Muscle of leg (tissue), 11 donors: ENCODE data around the gene TLE4. TPM values are rescaled to one million over a fixed set of nuclear protein-coding genes. Genes with fewer than 3 reads are reported as not detected.

Experiments used
- DNase-seq: peaks from one replicate; pipeline ENCODE4 v3.0.0; 2013
- H3K27ac ChIP-seq: one replicate; pipeline ENCODE4 v1.5.1; 2013; ENCODE audit warnings: mild to moderate bottlenecking, low read length, control low read depth
- H3K27me3 ChIP-seq: one replicate; pipeline ENCODE4 v1.6.1; 2013; ENCODE audit warnings: low read length; ENCODE audit not compliant: control insufficient read depth, insufficient read depth
- H3K36me3 ChIP-seq: one replicate; pipeline ENCODE4 v1.6.1; 2013; ENCODE audit warnings: low read length; ENCODE audit not compliant: control insufficient read depth, insufficient read depth
- H3K4me1 ChIP-seq: one replicate; pipeline ENCODE4 v1.6.1; 2013; ENCODE audit warnings: low read length; ENCODE audit not compliant: control insufficient read depth, insufficient read depth
- H3K4me3 ChIP-seq: one replicate; pipeline ENCODE4 v1.5.1; 2013; ENCODE audit warnings: low read length, control low read depth
- H3K9me3 ChIP-seq: replicated peaks from 2 replicates; pipeline ENCODE4 v1.6.1; 2013; ENCODE audit warnings: low read depth, low read length; ENCODE audit not compliant: control insufficient read depth
- WGBS: methylation state at CpG from one replicate; pipeline ENCODE4 v1.1.5; 2013; ENCODE audit warnings: missing lambda C conversion rate; ENCODE audit not compliant: insufficient coverage; 5-methylcytosine and 5-hydroxymethylcytosine counted together
- polyA plus RNA-seq, 8 donors: library from polyadenylated mRNA; unstranded; fragments of 120-200 nt; gene quantifications; one replicate each; pipeline versions ENCODE4 v1.2.1 to v1.2.3, GENCODE V29; 2013; ENCODE audit warnings: inconsistent platforms in 1 of 8, low replicate concordance in 1 of 8; ENCODE audit not compliant: insufficient read length in 8 of 8, insufficient read depth in 1 of 8
- total RNA-seq: library from RNA; stranded (reverse); fragments of 120-200 nt; gene quantifications from one replicate; pipeline ENCODE4 v1.2.4, GENCODE V29; 2013

Gene TLE4
- total and polyA plus RNA-seq, 9 donors, result 16.5 to 22.0 (median 17.7) TPM

DNA sequence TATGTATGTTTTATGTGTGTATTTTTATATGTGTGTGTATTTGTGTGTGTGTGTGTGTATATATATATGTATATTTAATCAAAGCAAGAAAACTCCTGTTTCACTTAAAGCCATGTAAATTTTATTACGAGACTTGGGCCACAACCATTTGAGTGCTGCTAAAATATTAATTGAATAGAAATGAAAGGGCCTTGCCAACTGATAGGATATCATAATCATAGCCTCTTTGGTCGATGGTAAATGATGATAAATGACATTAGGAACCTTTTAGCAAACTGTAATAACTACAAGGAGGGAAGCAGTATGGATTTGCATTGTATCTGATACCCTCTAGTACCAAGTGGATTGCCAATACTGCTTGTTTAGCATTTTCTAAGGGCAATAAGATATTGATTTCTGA, 7.9 kb downstream of the TLE4 start:
- Histone ChIP-seq H3K4me3 (no peak overlapping the region), H3K27ac (no peak overlapping the region), H3K9me3 (no peaks in the 10 kb centered on the region), H3K27me3 (no peaks in the 10 kb centered on the region), H3K36me3 (peaks cover 8% of the 10 kb centered on the region), H3K4me1 (peaks cover 15% of the 10 kb centered on the region)
- no peak for DNase-seq
- WGBS, result no CpG with 5 or more reads among the region's 2 CpGs

DNA sequence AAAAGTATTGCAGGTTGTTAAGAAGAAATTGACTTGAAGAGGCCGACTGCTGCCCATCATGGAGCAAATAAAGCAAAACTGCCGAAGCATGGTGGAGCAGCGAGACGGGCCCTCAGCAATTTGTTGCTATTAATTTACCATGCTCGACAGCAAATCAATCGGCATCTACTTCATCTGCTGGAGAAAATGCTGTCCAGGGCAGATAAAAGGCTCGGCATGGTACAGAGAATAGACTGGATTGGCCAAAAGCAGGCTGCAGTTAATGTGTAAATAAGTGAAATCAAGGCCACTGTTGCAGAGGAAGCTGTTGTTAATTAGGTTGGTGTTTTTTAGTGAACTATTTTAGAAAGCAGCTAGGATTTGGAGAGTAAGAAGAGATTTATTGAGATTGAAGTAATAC, 8.3 kb downstream of the TLE4 start:
- H3K4me3 ChIP-seq, result no peak overlapping the region
- H3K4me1 ChIP-seq, result peaks cover 15% of the 10 kb centered on the region
- no peaks in the 10 kb centered on the region for H3K27me3 ChIP-seq
- no peak for DNase-seq
- H3K36me3 ChIP-seq, result peaks cover 8% of the 10 kb centered on the region
- no peaks in the 10 kb centered on the region for H3K9me3 ChIP-seq
- WGBS, result 92% methylated on average over 6 of the region's 7 CpGs
- H3K27ac ChIP-seq, result no peak overlapping the region

DNA sequence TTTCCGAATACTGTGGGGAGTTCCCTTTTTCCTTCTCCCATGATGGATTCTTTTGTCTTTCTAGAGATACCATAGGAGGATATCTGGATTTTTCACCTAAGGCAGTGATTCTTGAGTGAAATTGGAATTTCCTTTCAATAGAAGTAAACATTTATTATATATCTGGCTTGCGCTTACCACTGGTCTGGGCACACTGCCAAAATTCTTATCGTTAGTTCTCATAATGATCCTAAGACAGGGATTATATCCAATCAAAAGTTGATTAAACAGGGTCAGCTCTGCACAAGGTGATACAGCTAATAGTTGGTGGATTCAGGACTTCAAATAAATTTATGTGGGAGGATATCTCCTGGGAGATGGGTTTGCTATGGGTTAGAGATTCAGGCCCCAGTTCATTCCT, 9.6 kb downstream of the TLE4 start:
- peak; percentile 35 for DNase-seq
- Histone ChIP-seq H3K9me3 (no peaks in the 10 kb centered on the region), H3K27me3 (no peaks in the 10 kb centered on the region), H3K36me3 (peaks cover 8% of the 10 kb centered on the region), H3K27ac (no peak overlapping the region), H3K4me3 (no peak overlapping the region), H3K4me1 (peaks cover 15% of the 10 kb centered on the region)
- no CpG with 5 or more reads among the region's 3 CpGs for WGBS

DNA sequence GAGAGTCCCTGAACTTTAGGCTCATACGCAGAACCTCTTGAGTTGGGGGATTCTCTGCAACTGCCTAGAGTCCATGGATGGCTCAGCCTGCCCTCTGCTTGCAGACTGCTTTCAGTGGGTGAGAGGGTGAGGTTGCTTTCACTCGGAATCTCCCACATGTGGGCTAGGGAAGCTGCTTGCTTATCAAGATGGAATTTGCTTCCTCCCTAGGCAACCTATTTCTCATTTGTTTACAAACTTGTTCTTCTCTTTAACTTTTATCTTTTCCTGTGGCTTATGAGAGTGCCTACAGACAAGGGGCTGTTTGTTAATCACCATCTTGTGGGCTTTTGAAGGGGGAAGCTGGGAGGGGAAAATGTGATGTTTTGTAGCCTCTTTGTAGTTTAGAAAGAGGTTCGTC, 10.0 kb downstream of the TLE4 start:
- H3K9me3 ChIP-seq, result no peaks in the 10 kb centered on the region
- H3K36me3 ChIP-seq, result peaks cover 8% of the 10 kb centered on the region
- peak; percentile 25 for DNase-seq
- no peak overlapping the region for H3K4me3 ChIP-seq
- no peak overlapping the region for H3K27ac ChIP-seq
- WGBS, result no CpG with 5 or more reads among the region's 3 CpGs
- peaks cover 15% of the 10 kb centered on the region for H3K4me1 ChIP-seq
- H3K27me3 ChIP-seq, result no peaks in the 10 kb centered on the region

DNA sequence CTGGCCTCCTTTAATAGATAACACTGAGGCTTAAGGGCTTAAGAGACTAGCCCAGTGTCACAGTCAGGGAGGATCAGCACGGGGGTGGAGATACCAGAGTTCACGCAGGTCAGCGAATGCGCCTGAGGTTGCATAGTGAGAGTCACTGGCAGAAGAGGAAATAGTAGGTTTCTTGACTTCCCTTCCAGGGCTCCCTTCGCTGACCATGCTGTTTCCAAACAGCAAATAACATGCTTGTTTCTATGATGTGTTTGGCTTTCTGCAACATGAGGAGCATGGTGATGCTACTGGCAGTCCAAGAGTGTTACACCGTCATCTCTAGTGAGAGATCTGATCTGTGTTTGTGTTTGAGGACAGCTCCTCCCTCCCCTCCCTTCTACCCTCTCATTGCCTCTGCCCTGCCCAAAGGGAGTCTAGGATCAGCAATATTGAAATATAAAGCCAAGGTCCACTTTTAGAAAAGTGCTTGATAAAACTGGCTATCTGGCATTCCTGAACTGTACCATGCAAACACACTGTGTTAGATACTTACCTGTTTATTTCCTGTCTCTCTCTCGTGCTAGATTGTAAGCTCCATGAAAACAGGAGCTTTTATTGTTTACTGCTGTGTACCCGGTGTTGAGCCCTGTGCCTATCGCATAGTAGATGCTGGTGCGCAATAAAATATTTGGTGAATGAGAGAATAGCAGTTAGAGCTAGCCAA, 12.3 kb downstream of the TLE4 start:
- peaks cover 8% of the 10 kb centered on the region for H3K36me3 ChIP-seq
- no peaks in the 10 kb centered on the region for H3K9me3 ChIP-seq
- 84% methylated on average over 5 of the region's 10 CpGs for WGBS
- peaks cover 13% of the 10 kb centered on the region for H3K4me1 ChIP-seq
- H3K4me3 ChIP-seq, result no peak overlapping the region
- DNase-seq, result peak; percentile 78
- H3K27ac ChIP-seq, result peak overlapping the region; percentile 52
- H3K27me3 ChIP-seq, result no peaks in the 10 kb centered on the region

DNA sequence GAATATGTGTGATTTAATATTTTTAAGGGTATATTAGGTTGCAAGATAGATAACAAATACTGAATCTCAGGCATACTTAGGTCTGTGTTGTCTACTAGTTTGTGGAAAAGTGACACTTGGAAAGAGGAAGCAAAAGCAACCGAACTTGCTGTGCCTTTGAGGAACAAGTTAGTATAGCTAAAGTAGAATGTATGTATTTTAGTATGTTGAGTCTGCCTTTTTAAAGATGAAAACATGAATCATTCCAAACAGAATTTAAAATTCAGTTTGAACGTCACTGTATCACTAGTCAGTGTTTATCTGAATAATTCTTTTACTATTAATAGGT, 12.9 kb downstream of the TLE4 start:
- Histone ChIP-seq H3K4me3 (no peak overlapping the region), H3K4me1 (peaks cover 13% of the 10 kb centered on the region), H3K9me3 (no peaks in the 10 kb centered on the region), H3K27ac (no peak overlapping the region), H3K27me3 (no peaks in the 10 kb centered on the region), H3K36me3 (peaks cover 8% of the 10 kb centered on the region)
- no CpG with 5 or more reads among the region's 2 CpGs for WGBS
- DNase-seq, result peak; percentile 59

DNA sequence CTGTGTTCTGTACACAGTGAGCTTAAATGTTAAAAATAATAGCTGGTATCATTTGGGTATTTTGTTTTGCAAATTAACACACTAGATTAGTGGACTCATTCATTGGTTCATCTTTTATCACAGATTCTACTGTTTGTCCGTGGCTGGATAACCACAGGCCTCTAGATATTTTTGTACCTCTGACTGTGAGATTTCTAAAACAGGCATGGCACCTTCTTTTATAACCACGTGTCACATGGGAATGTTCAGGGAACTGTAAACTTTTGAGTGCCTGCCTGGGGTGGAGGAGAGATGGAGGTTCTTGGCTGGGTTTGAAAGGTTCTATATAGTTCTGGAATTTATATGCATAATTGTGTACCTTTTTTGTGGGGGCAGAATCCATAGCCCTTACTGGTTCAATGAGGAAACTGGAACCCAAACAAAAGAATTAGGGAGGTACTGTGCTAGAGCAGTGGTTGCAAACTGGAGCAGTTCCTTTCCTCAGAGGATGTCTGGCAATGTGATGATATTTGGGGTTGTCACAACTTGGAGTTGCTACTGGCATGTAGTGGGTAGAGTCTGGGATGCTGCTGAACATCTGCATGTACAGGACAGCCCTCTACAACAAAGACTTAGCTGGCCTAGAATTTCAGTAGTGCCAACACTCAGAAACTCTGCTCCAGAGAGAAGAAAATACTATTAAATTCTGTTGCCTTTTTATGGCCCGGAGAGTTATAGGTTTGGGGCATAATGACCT, 16.9 kb downstream of the TLE4 start:
- Histone ChIP-seq H3K27ac (no peak overlapping the region), H3K4me3 (no peak overlapping the region), H3K36me3 (no peaks in the 10 kb centered on the region), H3K27me3 (no peaks in the 10 kb centered on the region), H3K4me1 (peaks cover 7% of the 10 kb centered on the region), H3K9me3 (no peaks in the 10 kb centered on the region)
- DNase-seq, result no peak
- WGBS, result 83% methylated on average over 1 of the region's 3 CpGs

DNA sequence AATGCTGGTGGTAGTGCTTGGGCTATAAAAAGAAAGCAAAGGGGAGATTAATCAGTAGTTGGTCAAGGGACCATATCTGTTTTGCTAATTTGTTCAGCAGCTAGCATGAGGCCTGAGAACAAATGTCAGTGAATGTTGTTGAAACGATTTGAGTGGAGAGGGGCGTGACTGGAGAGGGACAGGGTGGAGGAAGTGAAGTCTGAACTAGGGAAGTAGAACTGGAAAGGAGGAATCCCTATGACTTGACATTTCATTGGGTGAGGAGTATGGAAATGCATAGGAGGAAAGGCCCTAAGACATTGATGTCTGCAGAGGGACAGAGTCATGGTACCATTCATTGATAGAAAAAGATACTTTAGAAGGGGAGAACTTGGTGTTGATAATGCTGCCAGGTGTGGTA, 19.7 kb downstream of the TLE4 start:
- H3K36me3 ChIP-seq, result no peaks in the 10 kb centered on the region
- no peak overlapping the region for H3K4me3 ChIP-seq
- no peaks in the 10 kb centered on the region for H3K9me3 ChIP-seq
- H3K27ac ChIP-seq, result no peak overlapping the region
- H3K27me3 ChIP-seq, result no peaks in the 10 kb centered on the region
- WGBS, result 74% methylated on average over 2 of the region's 2 CpGs
- no peak for DNase-seq
- H3K4me1 ChIP-seq, result no peaks in the 10 kb centered on the region

DNA sequence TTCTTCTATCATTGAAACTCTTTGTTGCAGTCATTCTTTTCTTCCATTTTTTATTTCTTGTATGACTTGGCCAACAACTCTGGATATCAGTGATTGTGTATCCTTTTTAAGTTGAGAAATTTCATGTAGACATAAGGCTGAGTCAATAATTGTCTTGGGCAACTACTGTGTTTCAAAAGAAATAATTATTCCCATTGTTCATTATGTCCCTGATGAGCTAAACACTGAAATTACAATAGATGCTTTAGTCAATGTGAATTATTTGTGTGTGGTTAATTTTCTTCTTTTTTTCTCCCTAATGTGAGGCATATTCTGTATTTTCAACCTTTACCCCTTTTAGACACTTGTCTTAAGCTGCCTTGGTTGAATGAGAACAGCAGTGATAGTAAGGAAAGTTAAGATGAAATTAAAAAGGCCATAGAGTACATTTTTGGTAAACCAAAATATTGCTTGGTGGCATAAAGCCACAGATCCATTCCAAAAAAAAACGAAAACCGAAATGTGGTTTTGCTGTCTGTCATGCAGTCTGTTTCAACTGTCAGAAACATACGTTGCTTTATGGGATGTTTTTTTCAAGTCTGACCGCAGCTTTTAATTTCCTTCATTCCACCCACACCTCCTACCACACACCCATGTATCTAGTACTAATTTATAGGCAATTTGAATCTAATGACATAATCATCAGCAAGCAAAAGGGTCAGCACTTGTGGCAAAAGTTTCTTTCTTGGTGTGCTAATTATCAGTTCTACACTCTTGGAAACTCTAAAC, 21.1 kb downstream of the TLE4 start:
- no CpG with 5 or more reads among the region's 4 CpGs for WGBS
- no peak overlapping the region for H3K27ac ChIP-seq

DNA sequence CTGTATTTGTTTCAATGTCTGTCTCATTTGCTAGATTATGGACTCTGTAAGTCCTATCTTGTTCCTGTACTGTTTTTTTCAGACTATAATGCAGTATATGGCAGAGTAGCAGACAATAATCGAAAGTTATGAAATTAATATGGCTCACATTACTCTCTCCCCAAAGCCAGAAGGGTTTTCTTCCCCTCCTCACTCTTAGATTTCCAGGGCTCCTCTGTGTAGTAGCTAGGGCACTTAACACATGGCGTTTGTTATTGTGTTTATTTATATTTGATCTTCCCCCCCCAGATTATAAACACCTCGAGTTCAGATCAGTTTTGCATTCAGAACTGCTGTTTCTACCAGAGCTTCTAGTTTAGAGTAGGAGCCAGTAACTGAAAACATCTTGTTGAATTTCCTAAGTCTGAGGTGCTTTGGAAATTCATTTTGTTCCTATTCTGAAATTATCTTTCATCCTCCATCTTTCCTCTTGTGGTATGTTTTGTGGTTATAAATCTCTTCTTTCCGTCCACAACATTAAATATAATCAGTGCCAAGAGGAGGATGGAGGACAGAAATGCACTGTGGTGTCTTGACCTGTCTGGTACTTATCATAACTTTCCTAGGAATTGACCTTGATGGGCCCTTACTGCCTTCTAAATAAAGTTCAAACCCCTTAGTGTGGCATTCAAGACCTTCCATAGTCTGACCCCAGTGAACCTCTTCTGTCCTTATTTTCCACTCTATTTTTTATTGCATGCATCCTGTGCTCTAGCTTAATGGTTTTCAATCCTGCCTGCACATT, 27.0 kb downstream of the TLE4 start:
- DNase-seq, result no peak
- H3K4me3 ChIP-seq, result no peak overlapping the region
- WGBS, result no CpG with 5 or more reads among the region's 4 CpGs
- peaks cover 11% of the 10 kb centered on the region for H3K9me3 ChIP-seq
- H3K36me3 ChIP-seq, result no peaks in the 10 kb centered on the region
- H3K4me1 ChIP-seq, result no peaks in the 10 kb centered on the region
- H3K27ac ChIP-seq, result no peak overlapping the region
- no peaks in the 10 kb centered on the region for H3K27me3 ChIP-seq

More for the DNA sequence above, 21.1 kb downstream of the TLE4 start:
- H3K36me3 ChIP-seq, result no peaks in the 10 kb centered on the region
- no peak overlapping the region for H3K4me3 ChIP-seq
- no peaks in the 10 kb centered on the region for H3K4me1 ChIP-seq
- H3K27me3 ChIP-seq, result no peaks in the 10 kb centered on the region
- no peaks in the 10 kb centered on the region for H3K9me3 ChIP-seq
- no peak for DNase-seq
